KMS-11 (cell line): ENCODE data around the gene GPER1.

Experiments
- H2AFZ ChIP-seq: fragments of 200-600 bp; sonication (generic); 2 replicates; pipeline ENCODE4 v1.6.1; 2016; ENCODE audit warnings: antibody characterized with exemption, mixed run types, low read depth
- H3K27ac ChIP-seq: fragments of 200-600 bp; sonication (generic); 2 replicates; pipeline ENCODE4 v1.6.1; 2016; ENCODE audit warnings: mild to moderate bottlenecking, mixed run types
- H3K27me3 ChIP-seq: fragments of 200-600 bp; sonication (generic); 2 replicates; pipeline ENCODE4 v1.6.1; 2017; ENCODE audit warnings: mild to moderate bottlenecking, low read depth, mixed run types, moderate library complexity; ENCODE audit not compliant: insufficient read depth
- H3K36me3 ChIP-seq: fragments of 200-600 bp; sonication (generic); 2 replicates; pipeline ENCODE4 v1.6.1; 2017; ENCODE audit warnings: mild to moderate bottlenecking, mixed run types; ENCODE audit not compliant: insufficient read depth
- H3K4me1 ChIP-seq: fragments of 200-600 bp; sonication (generic); 2 replicates; pipeline ENCODE4 v1.6.1; 2016; ENCODE audit warnings: mild to moderate bottlenecking, low read depth, mixed run types; ENCODE audit not compliant: poor library complexity, severe bottlenecking
- H3K4me2 ChIP-seq: fragments of 200-600 bp; sonication (generic); 2 replicates; pipeline ENCODE4 v1.7.0; 2016; ENCODE audit warnings: mild to moderate bottlenecking, mixed run types
- H3K4me3 ChIP-seq: fragments of 200-600 bp; sonication (generic); IDR thresholded peaks from 2 replicates; pipeline ENCODE4 v1.6.1; 2017; ENCODE audit warnings: low read depth, low read length, mixed read lengths; ENCODE audit not compliant: insufficient read depth
- H3K79me2 ChIP-seq: fragments of 200-600 bp; sonication (generic); 2 replicates; pipeline ENCODE4 v1.6.1; 2016; ENCODE audit warnings: low read depth, mixed run types; ENCODE audit not compliant: insufficient read depth
- H3K9ac ChIP-seq: fragments of 200-600 bp; sonication (generic); 2 replicates; pipeline ENCODE4 v1.6.1; 2016; ENCODE audit warnings: mild to moderate bottlenecking, mixed run types
- H4K20me1 ChIP-seq: fragments of 200-600 bp; sonication (generic); 2 replicates; pipeline ENCODE4 v1.6.1; 2016; ENCODE audit warnings: mild to moderate bottlenecking, mixed run types; ENCODE audit not compliant: insufficient read depth
- TF ChIP-seq, protein P1 (sequence below): fragments of 200-600 bp; sonication (generic); conservative IDR thresholded peaks from 2 replicates; pipeline ENCODE4 v1.6.1; 2017; ENCODE audit warnings: low read depth, mild to moderate bottlenecking, antibody characterized with exemption, low read length, moderate library complexity, mixed read lengths

Gene GPER1

DNA sequence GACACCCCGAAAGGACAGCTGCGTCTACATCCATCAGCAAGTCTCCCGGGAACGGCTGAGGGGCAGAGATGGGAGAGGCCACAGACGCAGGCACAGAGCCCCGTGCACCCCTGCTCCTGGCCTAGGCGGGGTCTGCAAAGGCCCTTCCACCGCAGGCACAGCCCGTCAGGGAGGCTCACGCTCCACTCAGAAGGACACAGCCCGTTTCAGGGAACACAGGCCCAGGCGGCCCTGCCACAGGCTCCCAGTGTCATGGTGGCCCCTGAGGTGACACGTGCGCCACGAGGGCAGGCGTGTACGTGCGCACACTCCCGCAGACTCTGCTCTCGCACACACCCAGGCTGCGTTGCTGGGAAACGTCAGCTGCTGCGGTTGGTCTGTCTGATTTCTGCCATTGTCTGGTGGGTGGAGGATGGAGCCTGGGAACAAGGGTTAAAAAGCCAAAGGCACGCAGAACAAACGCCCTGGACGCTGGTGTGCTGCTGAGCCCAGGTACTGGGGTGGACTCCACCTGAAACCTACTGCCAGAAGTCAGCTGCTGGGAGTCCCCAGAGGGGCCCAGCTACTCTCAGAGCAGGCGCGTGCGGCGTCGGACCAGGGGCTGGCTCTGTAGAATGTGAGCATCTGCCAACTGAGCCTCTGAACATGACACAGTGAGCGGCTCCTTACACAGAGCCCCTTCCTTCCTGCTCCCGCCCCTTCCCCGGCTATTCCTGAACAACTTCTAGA lies 13.1 kb downstream of the GPER1 start:
- H4K20me1 ChIP-seq = no peaks in the 10 kb centered on the region
- H3K4me2 ChIP-seq = no peak overlapping the region
- no peaks in the 10 kb centered on the region for H3K36me3 ChIP-seq
- H3K27me3 ChIP-seq = no peaks in the 10 kb centered on the region
- H3K9ac ChIP-seq = no peak overlapping the region
- no peak overlapping the region for H3K4me3 ChIP-seq
- H3K79me2 ChIP-seq = no peaks in the 10 kb centered on the region
- H2AFZ ChIP-seq = no peak overlapping the region
- TF ChIP-seq, protein P1, sequence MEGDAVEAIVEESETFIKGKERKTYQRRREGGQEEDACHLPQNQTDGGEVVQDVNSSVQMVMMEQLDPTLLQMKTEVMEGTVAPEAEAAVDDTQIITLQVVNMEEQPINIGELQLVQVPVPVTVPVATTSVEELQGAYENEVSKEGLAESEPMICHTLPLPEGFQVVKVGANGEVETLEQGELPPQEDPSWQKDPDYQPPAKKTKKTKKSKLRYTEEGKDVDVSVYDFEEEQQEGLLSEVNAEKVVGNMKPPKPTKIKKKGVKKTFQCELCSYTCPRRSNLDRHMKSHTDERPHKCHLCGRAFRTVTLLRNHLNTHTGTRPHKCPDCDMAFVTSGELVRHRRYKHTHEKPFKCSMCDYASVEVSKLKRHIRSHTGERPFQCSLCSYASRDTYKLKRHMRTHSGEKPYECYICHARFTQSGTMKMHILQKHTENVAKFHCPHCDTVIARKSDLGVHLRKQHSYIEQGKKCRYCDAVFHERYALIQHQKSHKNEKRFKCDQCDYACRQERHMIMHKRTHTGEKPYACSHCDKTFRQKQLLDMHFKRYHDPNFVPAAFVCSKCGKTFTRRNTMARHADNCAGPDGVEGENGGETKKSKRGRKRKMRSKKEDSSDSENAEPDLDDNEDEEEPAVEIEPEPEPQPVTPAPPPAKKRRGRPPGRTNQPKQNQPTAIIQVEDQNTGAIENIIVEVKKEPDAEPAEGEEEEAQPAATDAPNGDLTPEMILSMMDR = no peak
- H3K4me1 ChIP-seq = no peaks in the 10 kb centered on the region
- H3K27ac ChIP-seq = no peak overlapping the region

DNA sequence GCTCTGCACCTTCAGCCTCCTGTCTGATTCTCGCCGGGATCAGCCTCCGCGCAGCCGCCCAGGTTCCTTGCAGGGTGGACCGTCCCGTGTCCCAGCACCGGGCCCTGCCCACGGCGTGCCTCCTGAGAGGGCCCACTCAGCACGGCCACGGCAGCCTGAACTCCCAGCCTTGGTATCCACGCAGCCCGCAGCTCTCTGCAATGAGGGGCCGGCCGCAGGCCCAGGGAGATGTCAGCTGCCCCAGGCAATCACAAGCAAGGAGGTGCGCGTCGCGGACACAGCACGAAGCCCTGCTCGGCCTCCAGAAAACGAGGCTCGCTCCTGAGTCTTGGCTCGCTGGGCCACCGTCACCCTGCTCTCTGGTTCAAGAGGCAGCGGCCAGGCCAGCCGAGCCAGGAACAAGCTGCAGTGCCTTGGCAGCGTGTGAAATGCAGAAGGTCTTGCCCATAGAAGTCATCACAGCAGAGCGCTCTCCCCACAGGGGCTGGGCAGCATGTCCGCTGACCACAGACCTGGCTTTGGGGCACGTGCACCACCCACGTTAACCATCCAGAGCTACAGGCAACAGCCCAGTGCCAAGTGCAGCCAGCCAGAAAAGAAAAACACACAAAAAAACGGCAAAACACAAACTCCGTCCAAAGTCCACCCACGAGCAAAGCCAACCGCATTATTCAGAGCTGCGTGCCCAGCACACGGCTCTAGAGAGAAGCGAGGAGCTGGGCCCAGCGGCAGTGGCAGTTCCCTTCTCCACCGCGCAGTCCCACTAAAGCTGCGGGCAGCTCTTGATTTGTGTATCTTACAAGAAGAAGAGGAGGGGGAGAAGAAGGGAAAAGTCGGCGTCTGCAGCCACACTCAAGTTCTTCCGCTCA lies 13.9 kb downstream of the GPER1 start:
- Histone ChIP-seq H2AFZ (no peak overlapping the region), H4K20me1 (no peaks in the 10 kb centered on the region), H3K27ac (no peak overlapping the region), H3K27me3 (no peaks in the 10 kb centered on the region), H3K36me3 (no peaks in the 10 kb centered on the region), H3K79me2 (no peaks in the 10 kb centered on the region), H3K4me1 (no peaks in the 10 kb centered on the region), H3K9ac (no peak overlapping the region), H3K4me2 (no peak overlapping the region), H3K4me3 (no peak overlapping the region)
- TF ChIP-seq, protein P1 = no peak

DNA sequence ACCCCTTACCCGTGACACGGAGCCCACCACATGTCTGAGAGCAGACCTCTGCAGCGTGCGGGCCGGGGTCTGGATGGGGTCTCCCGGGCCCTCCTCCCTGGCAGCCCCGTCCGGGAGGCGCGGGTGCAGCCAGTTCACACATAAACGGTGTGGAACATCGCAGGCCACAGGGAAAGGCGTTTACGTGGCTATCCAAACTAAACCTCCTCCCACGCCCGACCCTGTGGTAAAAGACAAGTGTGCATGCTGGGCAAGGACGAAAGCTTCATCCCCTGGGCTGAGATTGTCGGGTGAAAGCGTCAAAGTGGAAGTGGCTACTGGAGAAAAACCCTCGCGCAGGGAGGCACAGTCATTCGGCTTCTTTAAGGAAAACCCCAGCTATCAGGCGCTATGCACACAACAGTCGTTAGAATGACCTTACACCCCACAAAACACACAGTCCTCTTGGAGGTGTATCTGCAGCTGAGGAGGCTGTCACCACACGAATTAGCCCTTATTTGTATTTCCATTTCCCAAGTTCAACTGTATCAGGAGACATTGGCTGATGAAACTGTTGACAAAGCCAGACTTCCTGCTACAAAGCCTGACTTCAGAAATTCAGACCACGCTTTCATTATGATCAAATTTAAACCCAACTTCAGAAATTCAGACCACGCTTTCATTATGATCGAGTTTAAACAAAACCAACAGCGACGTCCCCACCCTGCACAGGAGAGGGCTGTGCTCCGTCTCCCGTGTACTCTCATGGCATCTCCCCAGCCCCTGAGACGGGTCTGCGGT lies 15.3 kb downstream of the GPER1 start:
- H3K9ac ChIP-seq = no peak overlapping the region

More for the DNA sequence above, 15.3 kb downstream of the GPER1 start:
- H3K27ac ChIP-seq = no peak overlapping the region
- H4K20me1 ChIP-seq = no peaks in the 10 kb centered on the region
- TF ChIP-seq, protein P1 = no peak
- no peak overlapping the region for H3K4me3 ChIP-seq
- H3K79me2 ChIP-seq = no peaks in the 10 kb centered on the region
- no peaks in the 10 kb centered on the region for H3K4me1 ChIP-seq
- H3K27me3 ChIP-seq = no peaks in the 10 kb centered on the region
- H3K36me3 ChIP-seq = no peaks in the 10 kb centered on the region
- H3K4me2 ChIP-seq = no peak overlapping the region
- H2AFZ ChIP-seq = no peak overlapping the region
